ENCODE data around the gene PTPN20.

DNA sequence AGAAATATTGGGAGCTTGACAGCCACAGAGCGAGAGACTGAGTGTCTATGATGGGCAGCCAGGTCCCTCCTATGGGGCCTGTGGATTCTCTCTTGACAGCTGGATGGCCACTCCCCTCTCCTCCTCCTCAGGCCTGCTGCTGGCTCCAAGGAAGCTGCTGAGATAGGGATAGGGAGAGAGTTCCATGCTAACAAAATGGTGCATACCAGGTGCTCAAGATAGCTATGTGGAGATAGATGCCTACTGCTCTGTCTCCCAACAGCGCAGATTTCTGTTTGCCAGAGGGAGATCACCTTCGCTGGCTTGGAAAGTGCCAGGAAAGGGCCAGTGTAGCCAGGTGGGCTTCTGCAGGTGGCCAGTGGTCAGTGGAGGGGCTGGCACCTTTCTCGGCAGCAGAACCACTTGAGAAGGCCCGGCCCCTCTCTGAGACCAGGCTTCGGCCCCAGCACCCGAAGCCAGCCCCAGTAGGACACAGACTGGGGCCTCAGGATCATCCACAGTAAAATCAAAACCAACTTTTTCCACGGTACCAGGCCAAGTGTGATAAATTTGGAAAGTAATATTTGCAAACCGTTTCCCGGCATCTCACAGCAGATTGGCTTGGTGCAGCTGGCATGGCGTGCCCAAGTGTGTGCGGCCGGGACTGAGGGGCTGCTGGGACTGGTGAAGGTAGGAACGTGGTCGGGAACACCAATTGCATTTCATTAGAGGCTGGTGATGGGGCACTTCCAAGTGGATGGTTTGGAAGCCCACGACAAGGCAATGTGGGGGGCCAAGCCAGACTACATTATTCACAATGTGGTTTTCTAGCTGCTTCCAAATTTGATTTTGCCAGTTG, 139.6 kb downstream of the PTPN20 start:
- TF ChIP-seq GABPA (IDR thresholded peaks at IDR 0.05; ENCODE audit: low read depth): no peak
- TF ChIP-seq, protein P1, sequence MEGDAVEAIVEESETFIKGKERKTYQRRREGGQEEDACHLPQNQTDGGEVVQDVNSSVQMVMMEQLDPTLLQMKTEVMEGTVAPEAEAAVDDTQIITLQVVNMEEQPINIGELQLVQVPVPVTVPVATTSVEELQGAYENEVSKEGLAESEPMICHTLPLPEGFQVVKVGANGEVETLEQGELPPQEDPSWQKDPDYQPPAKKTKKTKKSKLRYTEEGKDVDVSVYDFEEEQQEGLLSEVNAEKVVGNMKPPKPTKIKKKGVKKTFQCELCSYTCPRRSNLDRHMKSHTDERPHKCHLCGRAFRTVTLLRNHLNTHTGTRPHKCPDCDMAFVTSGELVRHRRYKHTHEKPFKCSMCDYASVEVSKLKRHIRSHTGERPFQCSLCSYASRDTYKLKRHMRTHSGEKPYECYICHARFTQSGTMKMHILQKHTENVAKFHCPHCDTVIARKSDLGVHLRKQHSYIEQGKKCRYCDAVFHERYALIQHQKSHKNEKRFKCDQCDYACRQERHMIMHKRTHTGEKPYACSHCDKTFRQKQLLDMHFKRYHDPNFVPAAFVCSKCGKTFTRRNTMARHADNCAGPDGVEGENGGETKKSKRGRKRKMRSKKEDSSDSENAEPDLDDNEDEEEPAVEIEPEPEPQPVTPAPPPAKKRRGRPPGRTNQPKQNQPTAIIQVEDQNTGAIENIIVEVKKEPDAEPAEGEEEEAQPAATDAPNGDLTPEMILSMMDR (IDR thresholded peaks at IDR 0.05; ENCODE audit: insufficient read depth, low read length): no peak
- no peak for TF ChIP-seq POLR2AphosphoS5 (IDR thresholded peaks at IDR 0.05; ENCODE audit: low read depth)
- TF ChIP-seq, protein P2, sequence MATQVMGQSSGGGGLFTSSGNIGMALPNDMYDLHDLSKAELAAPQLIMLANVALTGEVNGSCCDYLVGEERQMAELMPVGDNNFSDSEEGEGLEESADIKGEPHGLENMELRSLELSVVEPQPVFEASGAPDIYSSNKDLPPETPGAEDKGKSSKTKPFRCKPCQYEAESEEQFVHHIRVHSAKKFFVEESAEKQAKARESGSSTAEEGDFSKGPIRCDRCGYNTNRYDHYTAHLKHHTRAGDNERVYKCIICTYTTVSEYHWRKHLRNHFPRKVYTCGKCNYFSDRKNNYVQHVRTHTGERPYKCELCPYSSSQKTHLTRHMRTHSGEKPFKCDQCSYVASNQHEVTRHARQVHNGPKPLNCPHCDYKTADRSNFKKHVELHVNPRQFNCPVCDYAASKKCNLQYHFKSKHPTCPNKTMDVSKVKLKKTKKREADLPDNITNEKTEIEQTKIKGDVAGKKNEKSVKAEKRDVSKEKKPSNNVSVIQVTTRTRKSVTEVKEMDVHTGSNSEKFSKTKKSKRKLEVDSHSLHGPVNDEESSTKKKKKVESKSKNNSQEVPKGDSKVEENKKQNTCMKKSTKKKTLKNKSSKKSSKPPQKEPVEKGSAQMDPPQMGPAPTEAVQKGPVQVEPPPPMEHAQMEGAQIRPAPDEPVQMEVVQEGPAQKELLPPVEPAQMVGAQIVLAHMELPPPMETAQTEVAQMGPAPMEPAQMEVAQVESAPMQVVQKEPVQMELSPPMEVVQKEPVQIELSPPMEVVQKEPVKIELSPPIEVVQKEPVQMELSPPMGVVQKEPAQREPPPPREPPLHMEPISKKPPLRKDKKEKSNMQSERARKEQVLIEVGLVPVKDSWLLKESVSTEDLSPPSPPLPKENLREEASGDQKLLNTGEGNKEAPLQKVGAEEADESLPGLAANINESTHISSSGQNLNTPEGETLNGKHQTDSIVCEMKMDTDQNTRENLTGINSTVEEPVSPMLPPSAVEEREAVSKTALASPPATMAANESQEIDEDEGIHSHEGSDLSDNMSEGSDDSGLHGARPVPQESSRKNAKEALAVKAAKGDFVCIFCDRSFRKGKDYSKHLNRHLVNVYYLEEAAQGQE (IDR thresholded peaks at IDR 0.05; ENCODE audit: insufficient replicate concordance, low read depth): no peak

All from HL-60 (cell line).